Glomerular visceral epithelial cell (primary cell): Measurements from ENCODE around the gene PLAGL2.

Experiments used
- DNase-seq: peaks from one replicate; pipeline ENCODE4 v3.0.0-alpha.2; 2016; ENCODE audit errors: extremely low spot score

Gene PLAGL2

GRCh38 chr20:32231245-32231644 is 23.7 kb upstream of the PLAGL2 start:
- DNase-seq: no peak

GRCh38 chr20:32230707-32231106 is 23.2 kb upstream of the PLAGL2 start:
- DNase-seq: no peak

GRCh38 chr20:32229251-32229747 is 21.8 kb upstream of the PLAGL2 start:
- DNase-seq: no peak

GRCh38 chr20:32227744-32228688 is 20.5 kb upstream of the PLAGL2 start:
- no peak for DNase-seq

- no peak for DNase-seq
Observed at GRCh38 chr20:32227306-32227705, 19.8 kb upstream of the PLAGL2 start.

DNA sequence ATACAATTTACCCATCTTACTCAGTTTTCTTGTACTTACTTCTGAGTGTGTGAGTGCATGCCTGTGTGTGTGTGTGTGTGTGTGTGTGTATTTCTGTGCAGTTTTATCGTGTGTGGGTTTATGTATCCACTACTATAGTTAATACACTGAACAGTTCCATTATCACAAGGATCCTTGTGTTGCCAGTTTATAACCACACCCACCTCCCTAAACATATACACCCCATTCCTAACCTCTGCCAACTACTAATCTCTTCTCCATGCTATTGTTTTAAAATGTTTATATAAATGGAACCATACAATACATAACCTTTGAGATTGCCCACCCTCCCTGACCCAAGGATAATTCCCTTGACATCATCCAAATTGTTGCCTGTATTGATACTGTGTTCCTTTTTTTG is 18.8 kb upstream of the PLAGL2 start:
- no peak for DNase-seq

DNA sequence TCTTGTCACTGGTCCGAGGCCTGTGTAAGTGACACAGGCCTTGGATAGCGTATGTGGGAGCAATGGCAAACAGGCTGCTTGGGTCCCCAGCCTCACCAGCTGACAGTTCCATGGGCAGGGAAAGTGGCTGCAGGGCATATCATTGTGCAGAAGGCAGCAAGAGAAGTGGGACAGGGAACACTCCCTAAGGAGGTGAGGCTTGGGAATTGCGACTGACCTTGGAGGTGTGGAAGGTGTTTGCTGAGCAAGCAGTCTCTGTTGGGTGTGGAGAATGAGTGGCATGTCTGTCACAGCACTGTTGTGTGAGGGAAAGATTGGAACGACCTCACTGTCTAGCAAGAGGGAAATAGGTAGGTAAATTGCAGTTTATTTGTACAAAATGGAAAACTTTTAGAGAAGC is 16.9 kb upstream of the PLAGL2 start:
- no peak for DNase-seq

- DNase-seq: no peak
Observed at GRCh38 chr20:32218156-32218900, 10.8 kb upstream of the PLAGL2 start.

DNA sequence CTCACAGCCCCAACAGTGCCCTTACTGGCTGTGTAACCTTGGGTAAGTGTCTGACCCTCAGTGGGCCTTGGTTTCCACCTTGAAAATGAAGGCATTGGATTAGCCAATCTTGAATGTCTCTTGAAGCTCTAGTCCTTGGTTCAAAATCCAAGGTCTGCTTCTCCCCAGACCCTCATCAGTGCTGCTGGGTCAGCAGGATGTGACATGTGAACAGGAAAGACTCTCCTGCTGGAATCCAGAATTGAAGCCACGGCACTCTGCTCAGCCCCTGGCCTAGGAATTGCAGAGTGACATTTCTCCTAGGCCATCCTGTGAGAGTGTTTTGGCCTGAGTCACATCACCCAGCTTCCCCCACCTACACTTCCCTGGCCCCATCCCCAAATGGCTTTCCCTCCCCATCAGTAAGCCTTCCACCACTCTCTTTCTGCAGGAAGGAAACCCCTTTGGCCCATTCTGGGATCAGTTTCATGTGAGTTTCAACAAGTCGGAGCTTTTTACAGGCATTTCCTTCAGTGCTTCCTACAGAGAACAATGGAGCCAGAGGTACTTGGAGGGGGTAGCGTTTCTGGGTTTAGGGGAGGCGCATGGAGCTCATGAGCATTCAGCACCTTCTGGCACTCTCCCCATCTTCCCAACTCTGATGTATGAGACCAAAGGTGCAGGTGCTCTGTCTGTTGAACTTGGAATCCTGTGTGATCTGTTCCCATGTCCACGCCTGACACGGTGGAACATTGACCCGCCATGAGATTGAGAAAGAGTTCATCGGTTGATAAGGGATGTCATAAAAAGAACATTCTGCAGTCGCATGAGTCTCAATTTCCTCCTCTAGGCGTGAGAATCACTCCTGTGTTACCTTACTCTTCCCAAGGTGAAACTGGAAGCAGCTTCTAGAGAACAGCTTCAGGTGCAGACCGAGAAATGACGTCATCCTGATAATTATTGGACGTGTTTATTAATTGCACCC is 8.9 kb upstream of the PLAGL2 start:
- DNase-seq: no peak

DNA sequence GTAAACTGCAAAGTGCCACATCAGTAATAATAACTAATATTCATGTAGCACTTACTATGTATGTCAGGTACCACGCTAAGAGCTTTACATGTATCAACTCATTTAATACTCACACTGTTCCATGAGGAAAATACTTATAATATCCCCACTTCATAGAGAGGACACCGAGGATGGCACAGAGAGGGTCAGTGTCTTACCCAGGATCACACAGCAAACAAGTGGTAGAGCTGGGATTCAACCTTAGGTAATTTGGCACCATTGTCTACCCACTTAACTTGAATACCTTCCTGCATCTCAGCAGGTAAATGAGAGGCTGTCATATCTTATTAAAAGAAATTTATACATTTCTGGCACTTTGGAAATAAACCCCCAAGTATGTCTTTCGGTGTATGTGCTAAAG is 8.2 kb upstream of the PLAGL2 start:
- DNase-seq: no peak

- DNase-seq: no peak
Observed at GRCh38 chr20:32215147-32215546, 7.6 kb upstream of the PLAGL2 start.

DNA sequence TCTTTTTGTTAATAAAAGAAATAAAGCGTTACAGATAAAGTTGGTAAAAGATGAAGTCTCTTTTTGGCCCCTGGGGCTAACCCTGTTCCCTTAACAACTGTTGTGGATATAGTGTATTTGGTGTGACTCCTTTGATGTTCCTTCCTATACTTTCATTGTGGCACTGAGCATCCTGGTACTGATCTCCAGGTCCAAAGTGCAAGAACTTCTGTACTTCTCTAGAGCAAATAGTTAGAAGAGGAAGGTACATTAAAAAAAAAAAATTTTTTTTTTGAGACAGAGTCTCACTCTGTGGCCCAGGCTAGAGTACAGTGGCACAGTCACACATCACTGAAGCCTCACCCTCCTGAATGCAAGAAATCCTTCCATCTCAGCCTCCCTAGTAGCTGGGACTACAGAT is 6.3 kb upstream of the PLAGL2 start:
- DNase-seq: no peak

- no peak for DNase-seq
Observed at GRCh38 chr20:32209850-32210605, 2.5 kb upstream of the PLAGL2 start.

- DNase-seq: no peak
Observed at GRCh38 chr20:32208499-32209154, 1.1 kb upstream of the PLAGL2 start.

GRCh38 chr20:32206760-32207625 is 550 bp downstream of the PLAGL2 start:
- DNase-seq: no peak

GRCh38 chr20:32205843-32206759 is 1.4 kb downstream of the PLAGL2 start:
- DNase-seq: no peak

DNA sequence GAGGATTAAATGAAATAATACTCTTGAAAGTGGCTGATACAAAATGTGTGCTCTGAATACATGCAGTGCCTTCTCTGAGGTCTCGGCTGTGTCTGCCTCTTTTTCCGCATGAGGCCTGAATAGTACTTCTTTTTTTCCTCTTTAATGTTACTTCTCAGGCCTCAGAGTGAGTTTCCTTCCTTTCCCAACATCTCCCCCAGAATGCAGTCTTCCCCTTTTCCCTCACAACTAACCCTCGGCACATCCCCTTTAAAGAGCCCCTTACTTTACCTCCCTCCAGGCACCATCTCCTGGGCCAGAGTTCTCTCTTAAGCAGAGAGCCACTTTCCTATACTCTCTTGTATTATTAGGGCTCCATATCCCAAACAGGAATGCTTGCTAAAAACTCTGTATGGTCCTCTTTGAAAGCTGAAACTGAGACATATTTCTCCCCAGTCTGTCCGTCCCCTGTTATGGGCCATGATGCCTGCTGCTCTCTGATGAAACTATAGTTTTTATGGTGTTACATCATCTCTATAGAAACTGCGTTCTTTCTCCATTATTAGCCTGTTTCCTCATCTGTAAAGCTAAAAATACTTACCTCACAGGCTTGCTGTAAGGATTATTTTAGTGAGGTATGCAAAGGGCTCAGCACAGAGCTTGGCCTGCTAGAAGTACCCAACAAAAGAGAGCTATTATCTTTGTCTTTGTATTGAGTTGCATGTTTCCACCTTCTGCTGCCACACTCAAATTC is 2.3 kb downstream of the PLAGL2 start:
- no peak for DNase-seq
